GM21526 (cell line): ENCODE results near the gene DLGAP1.
A peak's percentile ranks its signal among the peaks of the same experiment; 100 is the strongest.

Source experiments
- ATAC-seq: cut with Tn5 transposase; IDR thresholded peaks from one replicate; pipeline ENCODE4 v1.9.1; 2021; ENCODE audit warnings: moderate library complexity; ENCODE audit not compliant: unreplicated experiment, low FRiP score

The DLGAP1 gene

DNA sequence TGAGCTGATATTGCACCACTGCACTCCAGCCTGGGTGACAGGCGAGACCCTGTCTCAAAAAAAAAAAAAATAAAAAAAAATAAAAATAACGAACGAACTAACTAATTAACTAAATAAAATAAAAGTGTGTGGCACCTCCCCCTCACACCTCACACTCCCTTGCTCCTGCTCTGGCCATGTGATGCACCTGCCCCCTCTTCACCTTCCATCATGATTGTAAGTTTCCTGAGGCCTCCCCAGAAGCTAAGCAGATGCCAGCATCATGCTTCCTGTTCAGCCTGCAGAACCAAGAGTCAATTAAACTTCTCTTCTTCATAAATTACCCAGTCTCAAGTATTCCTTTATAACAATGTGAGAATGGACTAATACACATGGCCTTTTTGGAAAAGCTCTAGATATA is 773.0 kb downstream of the DLGAP1 start:
- ATAC-seq: no peak

DNA sequence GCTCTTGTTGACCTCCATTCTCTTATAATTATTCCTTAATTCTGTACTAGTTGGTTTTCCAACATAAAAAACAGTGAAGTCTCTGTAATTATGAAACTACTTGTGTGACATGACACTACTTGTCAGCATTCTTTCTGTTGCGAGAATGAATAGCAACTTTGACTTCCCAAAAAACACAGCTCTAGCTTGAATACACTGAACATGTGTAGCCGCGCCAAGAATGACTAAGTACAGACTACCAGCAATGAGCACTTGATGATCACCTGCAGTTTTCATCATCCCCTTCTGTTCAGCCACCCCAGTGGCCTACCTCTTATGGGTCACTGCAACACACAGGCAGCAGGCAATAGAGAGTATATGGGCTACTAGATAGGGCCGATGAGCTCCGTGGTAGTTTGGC is 775.9 kb downstream of the DLGAP1 start:
- ATAC-seq: no peak

DNA sequence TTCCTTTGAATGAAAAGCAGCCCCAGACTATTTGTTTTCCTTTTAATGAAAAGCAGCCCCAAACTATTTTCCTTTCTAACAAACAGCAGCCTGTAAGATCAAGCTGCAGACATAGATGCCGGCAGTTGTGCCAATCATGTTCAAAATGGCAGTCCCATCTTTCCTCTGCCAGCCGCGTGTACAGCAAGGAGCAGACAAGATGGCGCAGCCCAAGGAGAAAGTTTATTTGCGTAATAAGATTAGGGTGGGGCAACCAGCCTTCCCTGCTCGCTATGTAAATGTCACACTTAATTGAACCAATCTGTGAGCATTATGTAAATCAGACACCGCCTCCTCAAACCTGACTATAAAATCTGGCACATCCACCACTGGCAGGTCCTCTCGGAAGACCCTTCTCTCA is 779.1 kb downstream of the DLGAP1 start:
- no peak for ATAC-seq

DNA sequence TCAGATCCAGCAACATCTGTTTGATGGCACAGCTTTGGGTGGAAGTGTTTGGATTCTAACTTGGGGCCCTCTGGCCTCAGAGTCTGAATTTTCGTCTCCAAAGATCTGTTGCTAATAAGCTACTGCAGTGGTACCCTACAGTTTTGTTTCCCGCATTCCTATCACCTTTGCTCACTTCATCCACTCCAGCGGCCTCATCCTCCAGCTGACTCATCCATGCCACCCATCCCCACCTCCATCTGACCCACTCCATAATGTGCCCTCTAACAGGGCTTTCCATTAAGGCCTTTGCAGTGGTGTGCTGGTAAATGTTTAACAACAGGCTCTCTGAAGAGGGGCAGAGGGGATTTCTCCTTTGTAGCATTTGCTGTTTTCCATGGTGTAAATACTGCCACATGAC is 779.7 kb downstream of the DLGAP1 start:
- no peak for ATAC-seq

DNA sequence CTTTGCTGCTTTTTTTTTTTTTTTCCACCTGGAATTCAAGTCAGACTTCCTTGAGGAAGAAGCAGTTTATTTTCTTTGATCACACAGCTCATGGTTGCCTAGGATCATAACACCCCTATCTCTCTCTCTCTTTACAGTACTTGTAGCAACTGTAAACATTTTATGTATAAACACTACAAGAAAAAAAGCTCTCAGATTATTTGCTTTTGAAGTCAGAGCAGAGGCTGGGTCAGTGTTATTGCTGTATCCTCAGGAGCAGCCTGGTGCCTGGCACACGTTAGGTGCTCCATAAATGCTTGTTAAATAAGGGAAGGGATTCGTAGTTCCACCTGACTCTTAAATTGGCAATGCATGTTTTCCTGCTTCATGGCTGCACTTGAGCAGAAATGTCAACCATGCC is 783.9 kb downstream of the DLGAP1 start:
- no peak for ATAC-seq

- no peak for ATAC-seq
These were observed 785.7 kb downstream of the DLGAP1 start for GRCh38 chr18:3669376-3669775.

GRCh38 chr18:3667255-3668137 is 787.6 kb downstream of the DLGAP1 start:
- no peak for ATAC-seq

DNA sequence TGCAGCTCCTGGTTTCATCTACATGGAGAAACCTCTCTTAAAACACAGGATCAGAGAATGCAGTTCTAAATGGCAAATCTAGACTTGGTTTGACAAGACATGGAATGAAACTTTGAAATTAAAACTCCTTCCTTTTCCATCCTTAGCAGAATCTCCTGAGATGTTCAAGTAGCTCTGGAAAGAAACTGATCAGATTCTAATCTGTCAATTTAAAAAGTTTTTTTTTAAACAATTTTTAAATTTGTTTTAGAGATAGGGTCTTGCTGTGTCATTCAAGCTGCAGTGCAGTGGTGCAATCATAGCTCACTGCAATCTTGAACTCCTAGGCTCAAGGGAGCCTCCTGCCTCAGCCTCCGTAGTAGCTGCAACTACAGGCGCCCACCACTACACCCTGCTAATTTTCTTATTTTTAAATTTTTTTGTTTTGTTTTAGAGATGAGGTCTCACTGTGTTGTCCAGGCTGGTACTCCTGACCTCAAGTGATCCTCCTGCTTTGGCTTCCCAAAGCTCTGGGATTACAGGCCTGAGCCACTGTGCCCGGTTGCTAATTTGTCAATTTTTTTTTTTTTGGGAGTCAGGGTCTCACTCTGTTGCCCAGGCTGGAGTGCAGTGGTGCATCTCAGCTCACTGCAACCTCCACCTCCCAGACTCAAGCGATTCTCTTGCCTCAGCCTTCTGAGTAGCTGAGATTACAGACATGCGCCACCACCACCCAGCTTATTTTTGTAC is 788.4 kb downstream of the DLGAP1 start:
- ATAC-seq: no peak

GRCh38 chr18:3665780-3666525 is 789.2 kb downstream of the DLGAP1 start:
- ATAC-seq: peak; percentile 53

DNA sequence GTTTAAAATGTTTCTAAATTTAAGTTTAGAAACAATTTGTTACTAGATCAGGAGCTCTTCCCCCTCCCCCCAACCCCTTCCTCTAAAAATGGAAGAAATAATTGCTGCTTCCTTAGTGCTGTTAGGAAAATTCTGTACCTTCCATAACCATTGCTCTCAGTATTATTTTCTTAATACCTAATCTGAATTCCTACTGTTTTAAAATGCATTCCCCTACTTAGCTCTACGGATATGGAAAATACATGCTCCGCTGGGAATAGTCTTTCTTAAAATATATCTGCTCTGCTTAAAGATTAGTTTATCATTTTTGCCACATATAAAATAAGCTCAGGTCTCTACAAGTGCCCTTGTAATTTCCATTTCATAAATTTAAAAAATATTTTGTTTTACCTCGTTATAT is 789.9 kb downstream of the DLGAP1 start:
- no peak for ATAC-seq

DNA sequence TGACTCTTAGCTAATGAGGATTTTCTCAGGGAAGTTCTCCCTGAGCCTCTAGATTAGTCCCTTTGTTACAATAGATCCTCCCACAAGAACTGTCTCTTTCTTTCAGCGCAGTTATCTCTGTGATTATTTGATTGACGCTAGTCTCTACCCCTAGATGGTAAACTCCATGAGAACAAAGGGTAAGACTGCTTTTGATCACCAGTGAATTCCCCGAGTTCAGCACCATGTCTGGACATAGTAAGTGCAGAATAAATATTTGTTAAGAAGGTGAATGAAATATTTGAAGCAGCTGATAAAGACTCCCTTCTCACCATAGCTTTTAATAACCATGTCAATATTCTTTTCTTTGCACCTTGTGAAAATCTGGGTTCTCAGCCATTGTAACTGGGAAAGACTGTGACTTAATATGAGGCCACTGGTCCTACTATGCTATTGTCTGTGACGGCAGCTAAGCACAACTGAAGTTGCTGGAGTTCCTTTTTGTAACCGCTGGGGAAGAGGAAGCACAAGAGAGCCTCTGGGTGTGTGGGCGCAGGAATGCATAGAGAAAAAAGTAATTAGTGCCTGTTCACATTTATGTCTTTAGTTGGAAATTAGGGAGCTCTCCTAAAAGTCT is 790.4 kb downstream of the DLGAP1 start:
- ATAC-seq: no peak

- ATAC-seq: no peak
These were observed 791.1 kb downstream of the DLGAP1 start for GRCh38 chr18:3663870-3664512.

GRCh38 chr18:3661989-3662388 is 793.1 kb downstream of the DLGAP1 start:
- no peak for ATAC-seq

GRCh38 chr18:3660739-3661515 is 794.2 kb downstream of the DLGAP1 start:
- no peak for ATAC-seq

- no peak for ATAC-seq
These were observed 796.6 kb downstream of the DLGAP1 start for GRCh38 chr18:3658529-3658928.

DNA sequence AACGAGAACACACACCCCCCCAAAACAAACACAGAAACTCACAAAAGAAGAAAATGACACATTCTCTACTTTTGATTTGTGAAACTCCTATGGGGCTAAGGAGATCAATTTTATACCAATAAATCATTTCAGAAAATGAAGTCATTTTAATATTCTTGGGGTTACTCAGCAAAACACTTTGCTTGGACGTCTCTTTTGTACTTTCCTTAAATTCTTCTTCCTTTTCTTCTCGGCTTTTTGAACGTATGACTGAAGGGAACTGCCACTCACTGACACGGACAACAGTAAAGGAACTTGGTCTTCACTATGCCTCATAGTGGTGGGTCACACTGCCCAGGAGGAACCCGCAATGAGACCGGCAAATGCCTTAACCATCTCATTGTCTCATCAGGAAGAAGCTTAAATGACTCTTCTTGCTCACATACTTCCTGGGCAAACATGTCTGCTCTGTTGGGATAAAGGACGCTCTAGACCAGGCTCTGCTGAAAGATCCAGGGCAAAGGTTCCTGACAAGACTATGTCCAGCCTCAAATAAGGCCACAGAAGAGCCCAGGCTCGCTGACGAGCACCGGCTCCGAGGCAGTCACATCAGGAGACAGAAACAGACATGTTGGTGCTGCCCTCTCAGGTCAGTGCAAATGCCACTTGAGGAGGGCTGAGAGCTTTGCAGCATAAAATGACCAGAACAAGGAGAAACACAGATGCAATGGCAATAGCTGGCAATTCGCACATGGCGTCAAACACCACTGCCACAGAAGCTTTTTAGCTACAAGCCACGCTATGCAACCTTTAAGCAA is 799.7 kb downstream of the DLGAP1 start:
- ATAC-seq: no peak

DNA sequence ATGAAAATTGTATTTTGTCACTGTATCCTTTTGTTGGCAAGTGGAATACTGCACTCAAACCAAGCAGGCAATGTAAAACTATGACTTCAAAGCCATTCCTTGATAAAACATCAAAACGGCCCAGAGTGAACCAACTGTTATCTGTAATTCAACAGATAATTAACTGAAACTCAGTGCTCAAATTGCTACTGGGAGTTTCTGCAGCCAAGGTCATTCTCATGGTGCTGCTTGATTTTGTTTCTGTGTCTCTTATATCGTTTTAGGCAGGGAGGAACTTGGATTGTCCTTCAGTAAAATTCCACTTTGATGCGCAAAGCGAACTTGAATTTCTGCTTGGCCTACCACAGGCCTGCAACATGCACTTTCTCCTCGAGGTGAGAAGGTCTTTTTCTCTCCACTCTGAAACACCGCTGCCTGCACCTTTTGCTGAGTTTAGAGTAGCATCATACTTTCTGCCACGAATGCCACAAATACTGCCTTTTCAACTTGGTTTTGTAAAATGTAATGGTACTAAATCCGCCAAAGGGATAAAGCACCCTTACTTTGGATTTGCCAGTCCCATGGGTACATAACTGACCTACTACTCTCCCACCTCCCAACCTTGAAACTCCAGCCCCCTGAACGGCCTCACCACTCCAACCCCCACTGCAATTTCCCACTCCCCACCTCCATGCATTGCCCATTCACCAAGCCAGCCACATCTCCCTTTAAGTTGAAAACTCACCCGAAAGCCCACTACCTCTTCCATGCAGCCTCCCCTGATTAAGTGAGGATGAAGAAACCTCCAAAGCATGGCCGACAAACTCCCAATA is 800.5 kb downstream of the DLGAP1 start:
- no peak for ATAC-seq

DNA sequence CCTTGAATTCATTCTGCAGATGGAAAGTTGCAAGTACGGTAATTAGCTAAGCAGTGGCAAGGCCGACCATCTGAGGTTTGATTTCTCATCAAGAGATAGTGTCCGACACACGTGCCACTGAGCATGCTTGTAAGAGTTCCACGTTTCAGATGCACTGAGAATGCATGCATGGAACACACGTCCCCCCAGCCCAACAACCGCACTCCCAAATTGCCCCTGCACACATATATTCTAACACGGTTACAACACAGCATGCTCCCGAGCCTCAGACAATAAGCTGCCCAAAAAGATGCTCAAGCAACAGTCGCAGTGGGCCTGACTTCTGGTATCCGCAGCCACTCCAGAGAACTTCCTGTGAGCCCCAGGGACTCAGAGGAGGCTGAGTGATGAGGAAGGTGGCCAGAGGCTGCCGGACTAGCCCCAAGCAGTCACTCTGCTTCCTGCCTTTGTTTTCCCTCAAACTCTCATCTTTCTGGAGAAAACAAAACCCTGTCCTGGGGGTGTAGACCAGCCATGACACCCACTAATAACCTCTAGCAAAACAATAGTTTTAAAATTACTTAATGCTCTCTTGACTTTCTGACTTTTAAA is 801.2 kb downstream of the DLGAP1 start:
- ATAC-seq: no peak
